ENCODE measurements around the gene EDEM1. TPM values are rescaled to one million over a fixed set of nuclear protein-coding genes. Genes with fewer than 3 reads are reported as not detected.

EDEM1 gene
- total and polyA plus RNA-seq, 10 of the 15 experiments (the other 5 are each of a cell fraction or from before 2014, with no cell fraction given): 18.9 to 138 (median 57.5) TPM

GRCh38 chr3:5245927-5246326 is 58.4 kb downstream of the EDEM1 start (continued):
- TF ChIP-seq E2F8 (IDR thresholded peaks at IDR 0.05; ENCODE audit: low read depth, partially characterized antibody): no peak
- no peak for TF ChIP-seq STAT1 (conservative IDR thresholded peaks at IDR 0.05)
- no peak for TF ChIP-seq ZBTB11 (CRISPR knock-in tag; IDR thresholded peaks at IDR 0.05)
- no peak for TF ChIP-seq FOS (IDR thresholded peaks at IDR 0.05; ENCODE audit: borderline replicate concordance, extremely low read depth, insufficient read length)
- no peak for TF ChIP-seq NFYB (IDR thresholded peaks at IDR 0.05; ENCODE audit: insufficient read depth, low read depth, low read length)
- no peak for TF ChIP-seq MYB (IDR thresholded peaks at IDR 0.05; ENCODE audit: borderline replicate concordance, low read depth, low read length)
- TF ChIP-seq WRNIP1 (IDR thresholded peaks at IDR 0.05; ENCODE audit: borderline replicate concordance, low read depth, low read length): no peak
- TF ChIP-seq ZSCAN29 (IDR thresholded peaks at IDR 0.05): no peak

Data from GM12878 (cell line).